Measurements from ENCODE around the gene SLC46A2. TPM values are rescaled to one million over a fixed set of nuclear protein-coding genes. Genes with fewer than 3 reads are reported as not detected.

SLC46A2 gene
- total RNA-seq, 2 donors from 2014 or later: not detected

DNA sequence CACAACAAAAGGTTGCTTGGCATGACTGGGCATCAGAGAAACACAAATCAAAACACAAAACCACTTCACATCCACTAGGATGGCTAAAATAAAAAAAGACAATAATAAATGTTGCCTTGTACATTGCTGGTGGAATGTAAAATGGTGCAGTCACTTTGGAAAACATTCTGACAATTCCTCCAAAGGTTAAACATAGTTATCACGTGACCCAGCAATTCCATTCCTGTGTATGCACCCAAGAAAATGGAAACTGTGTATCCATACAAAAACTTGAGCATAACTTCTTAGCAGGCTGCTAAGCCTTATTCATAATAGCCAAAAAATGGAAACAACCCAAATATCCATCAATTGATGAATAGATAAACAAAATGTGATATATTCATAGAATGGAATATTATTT, 10.2 kb upstream of the SLC46A2 start:
- Mint-ChIP-seq H3K4me3 (no peak overlapping the region), H3K9me3 (no peaks in the 10 kb centered on the region), H3K36me3 (no peaks in the 10 kb centered on the region), H3K4me1 (ENCODE audit: low read depth in 2 of 2) (peaks cover 0 to 7% of the 10 kb centered on the region in 2 donors), H3K27ac (no peak overlapping the region), H3K27me3 (peaks cover 27 to 46% of the 10 kb centered on the region in 2 donors)
- no peak for DNase-seq (ENCODE audit: low spot score)
- no peak for ATAC-seq

DNA sequence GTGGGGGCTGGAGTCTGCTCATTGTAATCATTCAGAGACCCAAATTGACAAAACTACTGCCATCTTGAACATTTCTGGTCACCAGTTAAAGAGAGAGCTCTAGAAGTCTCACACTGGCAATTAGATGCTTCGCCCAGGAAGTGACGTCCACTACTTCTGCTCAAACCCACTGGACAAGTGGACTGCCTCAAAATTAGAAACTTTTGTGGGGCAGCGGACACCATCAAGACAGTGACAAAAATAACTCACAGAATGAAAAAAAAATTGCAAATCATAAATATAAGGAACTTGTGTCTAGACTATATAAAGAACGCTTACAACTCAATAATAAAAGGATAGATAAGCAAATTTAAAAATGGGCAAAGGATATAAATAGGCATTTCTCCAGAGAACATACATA, 9.8 kb upstream of the SLC46A2 start:
- Mint-ChIP-seq H3K36me3 (no peaks in the 10 kb centered on the region), H3K27ac (no peak overlapping the region), H3K9me3 (no peaks in the 10 kb centered on the region), H3K4me1 (ENCODE audit: low read depth in 2 of 2) (peaks cover 0 to 7% of the 10 kb centered on the region in 2 donors), H3K4me3 (no peak overlapping the region), H3K27me3 (peaks cover 30 to 50% of the 10 kb centered on the region in 2 donors)
- ATAC-seq (no peak), DNase-seq (ENCODE audit: low spot score) (no peak)

DNA sequence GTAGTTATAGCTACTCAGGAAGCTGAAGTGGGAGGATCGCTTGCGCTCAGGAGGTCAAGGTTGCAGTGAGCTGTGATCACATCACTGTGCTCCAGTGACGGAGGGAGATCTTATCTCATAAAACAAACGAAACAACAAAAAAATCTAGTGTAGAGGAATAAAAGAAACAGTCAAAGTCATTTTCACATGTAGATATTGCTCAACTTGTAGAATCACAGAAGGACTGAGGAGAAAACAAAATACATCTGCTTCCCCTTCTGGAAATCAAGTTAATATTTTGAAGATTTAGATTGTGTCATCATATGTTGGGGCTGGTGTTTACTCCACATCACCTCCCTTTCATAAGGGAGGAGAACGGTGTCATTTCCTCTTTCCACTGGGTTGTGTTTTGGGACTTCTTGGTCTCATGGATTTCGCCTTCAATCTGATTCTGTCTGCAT, 8.2 kb upstream of the SLC46A2 start:
- H3K36me3 Mint-ChIP-seq: no peaks in the 10 kb centered on the region
- peaks cover 31 to 51% of the 10 kb centered on the region in 2 donors for H3K27me3 Mint-ChIP-seq

DNA sequence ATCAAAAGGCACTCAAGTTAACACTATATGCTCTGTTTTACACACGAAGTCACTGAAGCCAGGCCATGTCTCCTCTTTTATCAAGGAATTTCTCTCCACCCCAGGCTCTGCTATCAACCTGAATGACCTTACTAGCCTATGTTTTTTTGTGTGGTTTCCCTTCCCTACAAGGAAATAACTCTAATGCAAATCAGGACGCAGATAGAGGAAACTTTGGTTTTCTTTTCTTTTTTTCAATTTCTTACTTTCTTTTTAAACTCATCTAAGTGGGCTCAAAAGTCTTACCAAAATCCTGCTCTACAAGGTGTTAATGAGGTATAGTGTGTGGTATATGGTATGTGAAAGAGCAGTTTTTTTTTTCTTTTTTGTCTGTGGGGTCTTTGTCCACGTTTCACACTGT, 5.5 kb upstream of the SLC46A2 start:
- Mint-ChIP-seq H3K27ac (no peak overlapping the region), H3K4me1 (ENCODE audit: low read depth in 2 of 2) (no peaks in the 10 kb centered on the region), H3K4me3 (no peak overlapping the region), H3K27me3 (peaks cover 38 to 54% of the 10 kb centered on the region in 2 donors), H3K9me3 (no peaks in the 10 kb centered on the region), H3K36me3 (no peaks in the 10 kb centered on the region)
- no peak for ATAC-seq
- DNase-seq (ENCODE audit: low spot score): no peak

More for the DNA sequence above, 8.2 kb upstream of the SLC46A2 start:
- no peak overlapping the region for H3K4me3 Mint-ChIP-seq
- H3K9me3 Mint-ChIP-seq: no peaks in the 10 kb centered on the region
- no peak overlapping the region for H3K27ac Mint-ChIP-seq
- ATAC-seq: no peak
- peaks cover 0 to 7% of the 10 kb centered on the region in 2 donors for H3K4me1 Mint-ChIP-seq (ENCODE audit: low read depth in 2 of 2)
- no peak for DNase-seq (ENCODE audit: low spot score)

DNA sequence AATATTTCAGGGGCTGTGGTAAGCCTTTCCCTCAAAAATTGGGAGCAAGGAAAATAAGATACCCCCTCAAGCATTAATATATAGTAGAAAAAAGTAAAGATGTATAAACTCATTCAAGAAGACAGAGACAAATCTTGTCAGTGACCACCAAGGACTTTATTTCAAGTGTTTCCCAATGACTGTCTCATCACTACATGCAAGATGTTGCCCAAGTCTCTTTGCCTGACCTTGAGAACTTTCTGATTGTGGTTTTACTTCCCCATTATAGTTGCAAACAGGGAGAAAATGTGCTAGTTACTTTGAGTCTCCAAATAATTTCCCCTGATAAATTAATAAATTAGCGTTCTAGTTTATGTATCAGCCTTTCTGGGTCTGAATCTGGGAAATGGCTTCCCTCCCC, 4.0 kb upstream of the SLC46A2 start:
- Mint-ChIP-seq H3K9me3 (no peaks in the 10 kb centered on the region), H3K4me3 (no peak overlapping the region), H3K36me3 (no peaks in the 10 kb centered on the region), H3K27me3 (peaks cover 44 to 58% of the 10 kb centered on the region in 2 donors), H3K27ac (no peak overlapping the region), H3K4me1 (ENCODE audit: low read depth in 2 of 2) (no peaks in the 10 kb centered on the region)
- DNase-seq (ENCODE audit: low spot score) (no peak), ATAC-seq (no peak)

DNA sequence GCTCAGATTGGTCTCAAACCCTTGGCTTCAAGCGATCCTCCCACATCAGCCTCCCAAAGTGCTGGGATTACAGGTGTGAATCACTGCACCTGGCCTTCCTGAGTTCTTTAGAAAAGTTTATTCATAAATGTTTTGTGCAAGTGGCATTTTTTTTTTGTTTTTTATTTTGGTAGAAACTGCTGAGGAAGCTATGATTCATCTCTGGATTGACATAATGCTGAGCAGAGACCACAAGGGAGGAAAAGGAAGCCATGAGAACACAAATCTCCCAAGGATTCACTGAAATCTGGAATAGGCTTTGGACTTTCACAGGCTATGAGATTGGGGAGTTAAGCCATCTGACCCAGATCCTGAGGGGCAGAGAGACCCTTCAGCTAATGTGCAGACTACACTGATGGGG, 3.4 kb upstream of the SLC46A2 start:
- H3K27ac Mint-ChIP-seq: no peak overlapping the region
- H3K4me1 Mint-ChIP-seq (ENCODE audit: low read depth in 2 of 2): no peaks in the 10 kb centered on the region
- H3K27me3 Mint-ChIP-seq: peaks cover 50 to 62% of the 10 kb centered on the region in 2 donors
- ATAC-seq (no peak), DNase-seq (ENCODE audit: low spot score) (no peak)
- H3K9me3 Mint-ChIP-seq: no peaks in the 10 kb centered on the region
- no peak overlapping the region for H3K4me3 Mint-ChIP-seq
- H3K36me3 Mint-ChIP-seq: no peaks in the 10 kb centered on the region

DNA sequence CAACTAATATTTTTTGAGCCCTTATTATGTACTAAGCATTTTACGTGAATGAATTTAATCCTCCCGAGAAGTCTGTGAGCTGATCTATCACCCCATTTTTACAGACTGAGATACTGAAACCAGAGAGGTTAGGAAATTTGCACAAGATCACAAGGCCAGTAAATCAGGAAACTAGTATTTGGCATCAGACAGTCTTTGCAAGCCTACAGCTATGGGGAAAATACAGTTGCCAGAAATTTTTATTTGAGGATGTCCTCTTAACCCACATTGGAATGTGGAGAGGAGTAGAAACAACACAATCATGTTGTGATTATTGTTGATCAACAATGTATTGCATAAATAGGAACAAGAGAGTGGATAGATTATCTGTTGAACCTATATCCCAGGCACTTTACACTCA, 2.3 kb upstream of the SLC46A2 start:
- Mint-ChIP-seq H3K27me3 (peaks cover 42 to 55% of the 10 kb centered on the region in 2 donors), H3K4me3 (no peak overlapping the region), H3K9me3 (no peaks in the 10 kb centered on the region), H3K4me1 (ENCODE audit: low read depth in 2 of 2) (no peaks in the 10 kb centered on the region), H3K36me3 (no peaks in the 10 kb centered on the region), H3K27ac (no peak overlapping the region)
- ATAC-seq: no peak
- DNase-seq (ENCODE audit: low spot score): no peak

DNA sequence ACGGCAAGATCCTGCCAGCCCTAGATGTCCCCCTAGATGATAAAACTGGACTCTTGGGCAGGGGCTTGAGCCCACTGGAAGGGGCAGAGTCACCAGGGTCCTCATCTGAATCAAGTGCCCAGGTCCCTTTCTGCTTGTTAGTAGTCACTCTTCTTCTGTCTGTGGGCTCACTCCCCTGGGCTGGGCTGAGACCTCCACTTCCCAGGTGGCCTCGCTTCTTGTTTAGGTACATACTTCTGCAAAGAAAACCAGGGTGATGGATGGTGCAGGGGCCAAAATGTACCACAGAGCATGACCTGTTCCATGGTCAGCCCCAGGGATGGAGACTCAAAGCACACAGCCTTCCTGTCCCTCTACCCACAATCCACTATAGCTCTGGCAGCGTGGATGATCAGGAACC, 845 bp upstream of the SLC46A2 start:
- Mint-ChIP-seq H3K9me3 (no peaks in the 10 kb centered on the region), H3K27me3 (peaks cover 39 to 46% of the 10 kb centered on the region in 2 donors), H3K36me3 (no peaks in the 10 kb centered on the region), H3K27ac (no peak overlapping the region), H3K4me1 (ENCODE audit: low read depth in 2 of 2) (no peaks in the 10 kb centered on the region), H3K4me3 (no peak overlapping the region)
- ATAC-seq (no peak), DNase-seq (ENCODE audit: low spot score) (no peak)

DNA sequence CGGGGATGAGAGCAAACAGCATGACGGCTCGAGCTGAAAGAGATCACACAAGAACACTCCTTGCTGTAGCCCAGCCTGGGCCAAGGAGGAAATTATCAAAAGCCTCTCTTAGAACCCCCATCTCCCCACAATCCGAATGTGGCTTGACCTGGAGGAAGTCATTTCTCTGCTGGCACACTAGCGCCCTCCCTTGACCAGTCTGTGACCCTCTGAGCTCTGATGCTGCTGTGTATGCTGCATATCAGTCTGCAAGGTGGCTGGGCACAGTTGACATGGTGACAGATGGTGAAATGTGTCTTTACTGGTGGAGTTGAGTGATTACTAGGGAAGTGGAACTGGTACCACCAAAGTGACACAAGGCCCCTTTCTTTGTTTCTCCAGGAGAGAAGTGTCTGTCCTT, 3.3 kb downstream of the SLC46A2 start:
- no peak for ATAC-seq
- Mint-ChIP-seq H3K27me3 (peaks cover 19 to 21% of the 10 kb centered on the region in 2 donors), H3K36me3 (no peaks in the 10 kb centered on the region), H3K4me1 (ENCODE audit: low read depth in 2 of 2) (no peaks in the 10 kb centered on the region), H3K9me3 (no peaks in the 10 kb centered on the region), H3K27ac (no peak overlapping the region), H3K4me3 (no peak overlapping the region)
- no peak for DNase-seq (ENCODE audit: low spot score)

DNA sequence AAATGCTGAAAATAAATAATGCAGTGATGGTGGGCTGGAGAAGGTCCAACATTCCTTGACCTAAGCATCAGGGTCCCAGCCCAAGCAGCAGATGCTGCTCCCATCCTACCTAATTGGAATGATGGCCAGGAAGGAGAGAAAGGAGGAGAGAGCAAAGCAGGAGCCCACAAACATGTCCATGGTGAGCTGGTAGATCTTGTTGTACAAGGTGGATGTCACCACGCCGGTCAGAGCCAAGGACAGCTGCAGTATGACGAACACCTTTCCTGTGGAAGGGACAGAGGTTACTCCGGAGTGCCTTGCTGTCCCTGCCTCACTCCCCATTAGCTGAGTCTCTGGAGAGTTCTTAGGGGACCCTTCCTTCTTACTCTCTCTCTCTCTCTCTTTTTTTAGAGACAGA, 4.3 kb downstream of the SLC46A2 start:
- H3K9me3 Mint-ChIP-seq: no peaks in the 10 kb centered on the region
- no peak overlapping the region for H3K4me3 Mint-ChIP-seq
- no peak for ATAC-seq
- no peak for DNase-seq (ENCODE audit: low spot score)
- no peaks in the 10 kb centered on the region for H3K36me3 Mint-ChIP-seq
- H3K27me3 Mint-ChIP-seq: peaks cover 8 to 15% of the 10 kb centered on the region in 2 donors
- H3K27ac Mint-ChIP-seq: no peak overlapping the region
- no peaks in the 10 kb centered on the region for H3K4me1 Mint-ChIP-seq (ENCODE audit: low read depth in 2 of 2)

DNA sequence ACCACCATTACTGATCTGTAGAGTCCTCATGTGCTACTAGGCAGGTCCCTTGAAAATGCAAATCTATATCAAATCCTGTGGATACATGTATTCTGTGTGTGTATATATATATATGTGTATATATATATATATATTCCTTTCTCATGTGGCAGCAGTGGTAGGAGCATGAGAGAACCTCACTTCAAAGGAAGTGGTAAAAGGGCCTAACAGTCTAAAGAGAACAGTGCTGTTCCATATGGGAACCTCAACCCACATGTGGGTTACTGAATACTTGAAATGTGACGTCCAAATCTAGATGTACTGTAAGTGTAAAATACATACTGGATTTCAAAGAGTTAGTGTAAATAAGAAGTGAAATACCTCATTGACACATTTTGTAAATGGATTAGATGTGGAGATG, 5.4 kb downstream of the SLC46A2 start:
- Mint-ChIP-seq H3K4me1 (ENCODE audit: low read depth in 2 of 2) (no peaks in the 10 kb centered on the region), H3K9me3 (no peaks in the 10 kb centered on the region)

DNA sequence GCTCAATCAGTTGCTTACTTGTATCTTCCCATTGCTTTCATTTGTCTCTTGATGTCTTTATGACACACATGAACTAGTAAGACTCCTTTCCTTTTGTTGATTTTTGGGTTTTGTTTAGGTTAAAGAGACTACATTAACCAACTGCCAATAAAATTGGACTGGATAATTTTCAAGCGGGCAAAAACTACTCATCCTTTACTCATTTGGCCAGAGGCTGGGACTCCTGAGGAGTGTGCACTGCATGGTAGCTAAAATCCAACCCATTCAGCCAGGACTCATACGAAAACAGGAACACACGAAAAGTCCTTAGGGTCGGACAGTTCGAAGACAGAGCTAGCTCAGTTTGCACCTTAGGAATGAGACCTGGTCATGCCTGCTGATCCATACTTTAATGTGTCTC, 6.0 kb downstream of the SLC46A2 start:
- Mint-ChIP-seq H3K27me3 (peaks cover 4 to 9% of the 10 kb centered on the region in 2 donors), H3K4me3 (no peak overlapping the region), H3K36me3 (no peaks in the 10 kb centered on the region), H3K4me1 (ENCODE audit: low read depth in 2 of 2) (no peaks in the 10 kb centered on the region), H3K27ac (no peak overlapping the region), H3K9me3 (no peaks in the 10 kb centered on the region)
- no peak for ATAC-seq
- no peak for DNase-seq (ENCODE audit: low spot score)

More for the DNA sequence above, 5.4 kb downstream of the SLC46A2 start:
- DNase-seq (ENCODE audit: low spot score): no peak
- Mint-ChIP-seq H3K36me3 (no peaks in the 10 kb centered on the region), H3K27me3 (peaks cover 8 to 15% of the 10 kb centered on the region in 2 donors), H3K4me3 (no peak overlapping the region), H3K27ac (no peak overlapping the region)
- ATAC-seq: no peak

DNA sequence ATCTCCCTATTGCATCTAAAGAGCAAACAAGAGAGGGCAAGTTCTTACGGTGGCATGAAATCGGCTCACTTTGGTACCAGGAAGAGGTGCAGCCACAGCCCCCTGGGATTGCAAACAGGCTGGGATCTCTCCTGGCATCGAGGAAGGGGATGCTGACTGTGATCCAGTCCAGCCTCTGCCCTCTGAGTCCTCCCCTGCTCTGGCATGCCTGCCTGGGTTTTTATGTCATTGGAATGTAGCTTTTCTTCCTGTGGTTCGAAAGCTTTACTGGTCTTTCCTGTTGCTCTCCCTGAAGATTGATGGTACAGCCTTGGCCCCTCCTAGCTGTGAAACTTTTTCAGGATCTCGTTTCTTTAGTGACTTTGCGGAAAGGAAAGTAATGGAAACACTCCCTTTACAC, 6.6 kb downstream of the SLC46A2 start:
- ATAC-seq: no peak
- Mint-ChIP-seq H3K4me3 (no peak overlapping the region), H3K27me3 (peaks cover 0 to 3% of the 10 kb centered on the region in 2 donors)

DNA sequence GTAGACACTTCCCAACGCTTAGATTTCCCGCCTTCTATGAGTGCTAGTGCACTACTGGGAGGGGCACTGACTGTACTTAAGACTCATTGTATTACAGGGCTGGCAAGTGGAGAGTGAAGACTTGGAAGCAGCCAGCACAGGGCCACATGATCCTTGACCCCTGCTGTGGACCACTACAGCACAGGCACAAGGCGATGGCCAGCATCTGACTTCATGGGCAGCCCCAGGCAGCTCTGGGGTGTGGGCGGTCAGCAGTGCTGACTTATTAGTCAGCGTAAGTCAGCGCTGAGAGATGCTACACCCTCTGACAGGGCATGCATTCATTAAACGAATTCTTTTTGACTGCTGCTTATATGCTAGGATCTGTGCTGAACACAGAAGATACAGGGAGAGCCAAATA, 9.3 kb downstream of the SLC46A2 start:
- Mint-ChIP-seq H3K27ac (no peak overlapping the region), H3K4me1 (ENCODE audit: low read depth in 2 of 2) (no peaks in the 10 kb centered on the region), H3K36me3 (no peaks in the 10 kb centered on the region), H3K4me3 (no peak overlapping the region), H3K27me3 (peaks cover 0 to 3% of the 10 kb centered on the region in 2 donors), H3K9me3 (no peaks in the 10 kb centered on the region)
- DNase-seq (ENCODE audit: low spot score) (no peak), ATAC-seq (no peak)

More for the DNA sequence above, 6.6 kb downstream of the SLC46A2 start:
- Mint-ChIP-seq H3K4me1 (ENCODE audit: low read depth in 2 of 2) (no peaks in the 10 kb centered on the region), H3K9me3 (no peaks in the 10 kb centered on the region), H3K36me3 (no peaks in the 10 kb centered on the region), H3K27ac (no peak overlapping the region)
- DNase-seq (ENCODE audit: low spot score): no peak

DNA sequence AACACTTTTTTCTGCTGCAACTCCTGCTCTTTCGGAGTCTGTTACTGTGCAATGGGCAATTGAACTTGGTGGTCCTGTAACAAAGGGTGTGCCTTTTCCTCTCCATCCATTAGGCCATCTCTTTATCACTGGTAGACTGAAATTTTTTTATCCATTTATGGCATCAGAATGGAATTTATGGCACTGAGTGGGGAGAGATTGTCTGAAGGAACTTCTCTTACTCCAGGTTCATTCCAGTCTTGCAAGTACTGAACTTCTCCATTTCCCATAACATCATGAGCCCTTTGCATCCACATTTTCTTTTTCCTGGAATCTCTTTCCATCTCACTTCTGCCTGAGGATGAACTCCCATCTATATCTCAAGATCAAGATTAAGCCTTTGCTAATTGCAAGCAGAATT, 10.0 kb downstream of the SLC46A2 start:
- DNase-seq (ENCODE audit: low spot score): no peak

More for the DNA sequence above, 10.0 kb downstream of the SLC46A2 start:
- Mint-ChIP-seq H3K4me3 (no peak overlapping the region), H3K27me3 (peaks cover 0 to 3% of the 10 kb centered on the region in 2 donors), H3K4me1 (ENCODE audit: low read depth in 2 of 2) (no peaks in the 10 kb centered on the region), H3K36me3 (no peaks in the 10 kb centered on the region), H3K9me3 (no peaks in the 10 kb centered on the region), H3K27ac (no peak overlapping the region)
- no peak for ATAC-seq

All from natural killer cell treated with Interleukin-12 subunit alpha and Interleukin-12 subunit beta and Interleukin-15 and Interleukin-18, amount 100 ng/mL, for 72 hours (primary cell).